ENCODE results near the gene ALDH1A1.

The ALDH1A1 gene

DNA sequence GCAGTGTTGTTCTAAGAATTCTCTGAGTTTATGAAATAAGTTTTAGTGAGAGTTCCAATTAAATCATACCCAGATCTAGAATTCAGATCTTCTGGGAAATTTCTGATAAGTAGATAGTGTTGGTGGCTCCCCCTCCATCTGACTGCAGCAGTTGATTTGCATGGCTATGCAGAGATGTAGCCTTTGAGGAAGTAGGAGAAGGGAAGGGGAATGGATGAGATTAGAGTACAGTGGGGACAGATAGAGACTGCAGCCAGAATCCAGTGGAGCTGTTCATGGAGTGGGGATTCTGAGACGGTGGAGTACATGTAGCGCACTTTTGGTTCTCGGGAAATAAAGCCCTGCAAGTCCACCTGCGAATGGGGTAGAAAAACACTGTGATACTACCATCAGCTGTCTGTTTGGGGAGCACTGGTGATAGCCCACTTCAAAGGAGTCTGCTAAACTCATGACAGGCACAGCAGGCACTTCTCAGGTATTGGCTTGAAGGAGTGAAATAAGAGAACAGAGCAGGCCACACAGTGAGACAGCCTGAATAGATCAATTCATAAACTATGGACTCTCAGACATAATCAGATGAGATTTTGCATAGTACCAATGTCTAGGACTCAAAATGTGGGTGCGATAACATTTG lies 96.8 kb downstream of the ALDH1A1 start:
- ATAC-seq = no peak
- no peak overlapping the region for H3K4me3 Mint-ChIP-seq
- H3K4me1 Mint-ChIP-seq = no peaks in the 10 kb centered on the region
- H3K27me3 Mint-ChIP-seq = no peaks in the 10 kb centered on the region
- H3K9me3 Mint-ChIP-seq = no peaks in the 10 kb centered on the region
- DNase-seq = no peak
- H3K27ac Mint-ChIP-seq = no peak overlapping the region

DNA sequence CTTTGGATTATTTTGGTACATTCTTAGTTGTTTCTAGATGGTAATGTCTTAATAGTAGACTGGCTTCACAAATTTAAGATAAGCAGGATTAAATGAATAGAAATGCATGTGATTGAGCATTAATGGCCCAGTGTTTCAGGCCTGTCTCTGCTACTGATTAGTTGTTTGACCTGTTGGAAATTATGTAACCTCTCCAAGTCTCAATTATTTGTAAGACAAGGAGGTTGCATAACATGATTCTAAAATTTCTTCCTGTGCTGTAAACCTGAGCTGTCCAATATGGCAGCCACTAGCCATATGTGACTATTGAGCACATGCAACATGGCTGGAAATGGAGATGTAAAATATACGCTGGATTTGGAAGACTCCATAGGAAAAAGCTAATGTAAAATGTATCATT lies 97.5 kb downstream of the ALDH1A1 start:
- Mint-ChIP-seq H3K27me3 (no peaks in the 10 kb centered on the region), H3K4me1 (no peaks in the 10 kb centered on the region), H3K27ac (no peak overlapping the region), H3K4me3 (no peak overlapping the region), H3K9me3 (no peaks in the 10 kb centered on the region)
- DNase-seq (no peak), ATAC-seq (no peak)

Measured in stimulated activated naive CD8-positive, alpha-beta T cell treated with anti-CD3 and anti-CD28 coated beads, Interleukin-15, amount 100 ng/mL, for 72 hours (primary cell).